K562 (cell line): Measurements from ENCODE around the gene MARCHF9. TPM values are rescaled to one million over a fixed set of nuclear protein-coding genes. Genes with fewer than 3 reads are reported as not detected.
A peak's percentile ranks its signal among the peaks of the same experiment; 100 is the strongest.

ENCODE experiments used
- ATF1 ChIP-seq, 2 experiments: fragments of 450-650 bp in 1 of 2; IDR thresholded peaks; 2 replicates each; pipeline ENCODE4 v1.6.1; 2016; ENCODE audit warnings: missing compliant biosample characterization in 1 of 2, missing genetic modification characterization in 1 of 2
- CREBBP ChIP-seq: IDR thresholded peaks from one replicate; pipeline ENCODE4 v1.6.1; 2012; ENCODE audit warnings: low read depth, mild to moderate bottlenecking, control low read depth, inconsistent platforms, low read length
- CTBP1 ChIP-seq: fragments of 450-650 bp; IDR thresholded peaks from 2 replicates; pipeline ENCODE4 v1.6.1; 2016; ENCODE audit warnings: borderline replicate concordance
- CXXC5 ChIP-seq: fragments of 250-450 bp; sonication (Bioruptor Pico); IDR thresholded peaks from 2 replicates; pipeline ENCODE4 v1.8.0; 2022; ENCODE audit warnings: inconsistent platforms, mild to moderate bottlenecking, moderate library complexity
- DPF2 ChIP-seq: fragments of 450-650 bp; IDR thresholded peaks from 2 replicates; pipeline ENCODE4 v1.6.1; 2016
- FOS ChIP-seq: IDR thresholded peaks from 3 replicates; pipeline ENCODE4 v1.6.1; 2011; ENCODE audit not compliant: insufficient read length; ENCODE audit errors: extremely low read depth
- FOXJ3 ChIP-seq: sonication (generic); formaldehyde crosslinking; IDR thresholded peaks from 2 replicates; pipeline ENCODE4 v1.4.0; 2020; ENCODE audit warnings: mild to moderate bottlenecking, missing genetic modification reagents
- NFE2L1 ChIP-seq: fragments of 450-650 bp; IDR thresholded peaks from 2 replicates; pipeline ENCODE4 v1.6.1; 2016; ENCODE audit warnings: missing genetic modification characterization, low read depth, mild to moderate bottlenecking, missing compliant biosample characterization, moderate library complexity, borderline replicate concordance
- NFRKB ChIP-seq: fragments of 450-650 bp; IDR thresholded peaks from 2 replicates; pipeline ENCODE4 v1.6.1; 2016; ENCODE audit warnings: low read depth
- RB1 ChIP-seq: fragments of 450-650 bp; IDR thresholded peaks from 2 replicates; pipeline ENCODE4 v1.6.1; 2017; ENCODE audit warnings: low read depth, mild to moderate bottlenecking
- RFX7 ChIP-seq: fragments of 250-450 bp; sonication (Bioruptor Pico); IDR thresholded peaks from 2 replicates; pipeline ENCODE4 v1.5.1; 2021; ENCODE audit warnings: mild to moderate bottlenecking
- STAG1 ChIP-seq: sonication (generic); formaldehyde crosslinking; IDR thresholded peaks from 2 replicates; pipeline ENCODE4 v1.5.0; 2020; ENCODE audit warnings: missing genetic modification reagents, borderline replicate concordance
- TAF15 ChIP-seq: fragments of 200-400 bp; formaldehyde crosslinking; IDR thresholded peaks from 2 replicates; pipeline ENCODE4 v1.6.1; 2017; ENCODE audit warnings: mild to moderate bottlenecking, low read depth, low read length, moderate library complexity
- TRIM28 ChIP-seq: fragments of 450-650 bp; IDR thresholded peaks from 2 replicates; pipeline ENCODE4 v1.6.1; 2017
- TSC22D4 ChIP-seq: fragments of 450-650 bp; IDR thresholded peaks from 2 replicates; pipeline ENCODE4 v1.6.1; 2016; ENCODE audit warnings: missing genetic modification characterization, missing biosample characterization, control low read depth
- ZNF146 ChIP-seq: IDR thresholded peaks from one replicate; pipeline ENCODE4 v1.6.1; 2018; ENCODE audit warnings: missing compliant biosample characterization; ENCODE audit not compliant: unreplicated experiment
- ZNF324 ChIP-seq: fragments of 250-450 bp; sonication (Bioruptor Pico); IDR thresholded peaks from 2 replicates; pipeline ENCODE4 v1.4.0; 2020; ENCODE audit warnings: mild to moderate bottlenecking
- ZNF384 ChIP-seq: IDR thresholded peaks from 2 replicates; pipeline ENCODE4 v1.6.1; 2012; ENCODE audit warnings: low read depth, low read length, improper control_type of control experiment
- ZNF431 ChIP-seq: sonication (generic); formaldehyde crosslinking; IDR thresholded peaks from 2 replicates; pipeline ENCODE4 v1.8.0; 2022; ENCODE audit warnings: mild to moderate bottlenecking, missing genetic modification reagents
- ZNF584 ChIP-seq: fragments of 200-800 bp; sonication (Bioruptor generic); IDR thresholded peaks from 2 replicates; pipeline ENCODE4 v1.6.1; 2016; ENCODE audit warnings: low read depth, mild to moderate bottlenecking, missing genetic modification characterization, missing compliant biosample characterization
- ZNF717 ChIP-seq: fragments of 250-450 bp; sonication (Bioruptor Pico); IDR thresholded peaks from 2 replicates; pipeline ENCODE4 v1.5.0; 2021
- polyA plus RNA-seq, 8 experiments: library from polyadenylated mRNA; depleted of rRNA in 4 of 8; stranded (reverse) in 5 of 8; unstranded in 3 of 8; fragments of >200 nt; fragmentation: Nextera tagmentation in 2 of 8; fragmentation: Illumina TruSeq in 1 of 8; extraction: Ambion mirVana in 2 of 8; extraction: Trizol in 1 of 8; gene quantifications; 2 replicates each; pipeline versions ENCODE4 v1.2.1 to v1.2.3, GENCODE V29; 2011 to 2014; ENCODE audit warnings: inconsistent platforms in 1 of 8, missing spikeins in 1 of 8
- total RNA-seq, 7 experiments: library from RNA; depleted of rRNA in 6 of 7; stranded (reverse); fragments of >200 nt in 6 of 7; fragmentation: Illumina TruSeq in 2 of 7; extraction: Trizol in 2 of 7; gene quantifications; 2 replicates each; pipeline versions ENCODE4 v1.2.1 to v1.2.3, GENCODE V29; 2011 to 2021; ENCODE audit warnings: low replicate concordance in 1 of 7
- TF ChIP-seq, protein P1 (sequence below): sonication (generic); formaldehyde crosslinking; IDR thresholded peaks from 2 replicates; pipeline ENCODE4 v1.4.0; 2020; ENCODE audit warnings: mild to moderate bottlenecking, missing genetic modification reagents
- TF ChIP-seq, protein P2 (sequence below): sonication (generic); formaldehyde crosslinking; IDR thresholded peaks from 2 replicates; pipeline ENCODE4 v1.8.1; 2023; ENCODE audit warnings: mild to moderate bottlenecking, missing genetic modification reagents
- TF ChIP-seq, protein P3 (sequence below), 2 experiments: fragments of 450-650 bp in 1 of 2; sonication (generic) in 1 of 2; formaldehyde crosslinking; conservative IDR thresholded peaks; 2 replicates each; pipeline versions ENCODE4 v1.4.0 to v1.8.1; 2020 to 2022; ENCODE audit warnings: mild to moderate bottlenecking in 1 of 2, missing genetic modification reagents in 1 of 2

The MARCHF9 gene
- total and polyA plus RNA-seq, 9 of the 15 experiments (the other 6 are each of a cell fraction or from before 2014, with no cell fraction given): 0.80 to 12.4 (median 6.2) TPM

DNA sequence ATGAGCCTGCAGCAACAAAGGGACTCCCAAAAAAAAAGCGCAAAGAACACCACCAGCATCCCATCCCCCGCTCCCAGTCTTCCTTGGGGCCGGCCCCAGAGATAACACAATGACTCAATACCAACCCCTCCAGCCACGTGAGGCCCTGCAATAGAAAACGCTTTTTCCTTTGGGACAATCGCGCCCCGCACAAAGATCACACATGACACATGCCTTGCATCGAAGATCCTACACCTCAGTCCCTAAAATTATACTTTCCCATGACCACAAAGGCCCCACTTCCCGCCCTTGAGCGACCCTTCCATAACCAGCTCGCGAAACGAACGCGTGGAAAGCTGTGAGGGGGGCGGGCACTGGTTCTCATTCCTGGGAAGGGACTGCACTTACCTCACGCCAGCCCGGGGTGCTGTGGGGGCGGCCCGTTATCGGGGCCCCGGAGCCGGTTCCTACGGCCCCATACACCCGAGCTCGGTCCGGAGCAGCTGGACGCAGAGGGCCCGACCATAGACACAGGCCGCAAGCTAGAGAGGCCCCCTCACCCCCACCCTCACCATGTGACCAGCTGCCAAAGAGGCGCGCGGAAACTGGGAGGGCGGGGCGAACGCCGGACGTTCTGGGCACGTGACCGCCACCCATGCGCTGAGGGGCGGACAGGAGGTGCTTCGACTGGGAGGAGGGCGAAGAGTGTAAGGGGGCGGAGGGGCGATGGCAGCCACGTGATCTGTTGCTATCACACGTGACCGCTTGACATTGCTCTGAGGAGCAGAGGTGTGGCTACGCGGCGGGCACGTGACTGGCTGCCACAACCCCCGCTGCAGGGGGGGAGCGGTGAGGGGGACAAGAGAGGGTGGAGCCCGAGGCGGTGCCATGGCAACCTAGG lies 2.9 kb upstream of the MARCHF9 start, which contains the start of gene CDK4 (continued):
- TF ChIP-seq, protein P1, sequence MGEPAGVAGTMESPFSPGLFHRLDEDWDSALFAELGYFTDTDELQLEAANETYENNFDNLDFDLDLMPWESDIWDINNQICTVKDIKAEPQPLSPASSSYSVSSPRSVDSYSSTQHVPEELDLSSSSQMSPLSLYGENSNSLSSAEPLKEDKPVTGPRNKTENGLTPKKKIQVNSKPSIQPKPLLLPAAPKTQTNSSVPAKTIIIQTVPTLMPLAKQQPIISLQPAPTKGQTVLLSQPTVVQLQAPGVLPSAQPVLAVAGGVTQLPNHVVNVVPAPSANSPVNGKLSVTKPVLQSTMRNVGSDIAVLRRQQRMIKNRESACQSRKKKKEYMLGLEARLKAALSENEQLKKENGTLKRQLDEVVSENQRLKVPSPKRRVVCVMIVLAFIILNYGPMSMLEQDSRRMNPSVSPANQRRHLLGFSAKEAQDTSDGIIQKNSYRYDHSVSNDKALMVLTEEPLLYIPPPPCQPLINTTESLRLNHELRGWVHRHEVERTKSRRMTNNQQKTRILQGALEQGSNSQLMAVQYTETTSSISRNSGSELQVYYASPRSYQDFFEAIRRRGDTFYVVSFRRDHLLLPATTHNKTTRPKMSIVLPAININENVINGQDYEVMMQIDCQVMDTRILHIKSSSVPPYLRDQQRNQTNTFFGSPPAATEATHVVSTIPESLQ (CRISPR knock-in tag): peak; percentile 92
- TF ChIP-seq RB1: peak; percentile 92
- TF ChIP-seq CTBP1: peak; percentile 73; the same call in 1 of the 2 replicates
- no peak for TF ChIP-seq TAF15
- TF ChIP-seq, protein P2, sequence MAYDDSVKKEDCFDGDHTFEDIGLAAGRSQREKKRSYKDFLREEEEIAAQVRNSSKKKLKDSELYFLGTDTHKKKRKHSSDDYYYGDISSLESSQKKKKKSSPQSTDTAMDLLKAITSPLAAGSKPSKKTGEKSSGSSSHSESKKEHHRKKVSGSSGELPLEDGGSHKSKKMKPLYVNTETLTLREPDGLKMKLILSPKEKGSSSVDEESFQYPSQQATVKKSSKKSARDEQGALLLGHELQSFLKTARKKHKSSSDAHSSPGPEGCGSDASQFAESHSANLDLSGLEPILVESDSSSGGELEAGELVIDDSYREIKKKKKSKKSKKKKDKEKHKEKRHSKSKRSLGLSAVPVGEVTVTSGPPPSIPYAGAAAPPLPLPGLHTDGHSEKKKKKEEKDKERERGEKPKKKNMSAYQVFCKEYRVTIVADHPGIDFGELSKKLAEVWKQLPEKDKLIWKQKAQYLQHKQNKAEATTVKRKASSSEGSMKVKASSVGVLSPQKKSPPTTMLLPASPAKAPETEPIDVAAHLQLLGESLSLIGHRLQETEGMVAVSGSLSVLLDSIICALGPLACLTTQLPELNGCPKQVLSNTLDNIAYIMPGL (CRISPR knock-in tag): peak; percentile 80; the same call in 1 of the 2 replicates
- 0 out of 2 replicates have a peak, but pooled peaks have one; percentile 67 for TF ChIP-seq ZNF431 (CRISPR knock-in tag)
- TF ChIP-seq STAG1 (CRISPR knock-in tag): no peak
- TF ChIP-seq FOS: peak; percentile 94
- peak; percentile 81 for TF ChIP-seq ZNF384
- no peak for TF ChIP-seq RFX7 (CRISPR knock-in tag)
- peak; percentile 94 for TF ChIP-seq NFRKB
- TF ChIP-seq ZNF717 (CRISPR knock-in tag): no peak
- no peak for TF ChIP-seq TSC22D4 (tag)
- TF ChIP-seq, protein P3, sequence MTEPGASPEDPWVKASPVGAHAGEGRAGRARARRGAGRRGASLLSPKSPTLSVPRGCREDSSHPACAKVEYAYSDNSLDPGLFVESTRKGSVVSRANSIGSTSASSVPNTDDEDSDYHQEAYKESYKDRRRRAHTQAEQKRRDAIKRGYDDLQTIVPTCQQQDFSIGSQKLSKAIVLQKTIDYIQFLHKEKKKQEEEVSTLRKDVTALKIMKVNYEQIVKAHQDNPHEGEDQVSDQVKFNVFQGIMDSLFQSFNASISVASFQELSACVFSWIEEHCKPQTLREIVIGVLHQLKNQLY (CRISPR knock-in tag; conservative IDR thresholded peaks at IDR 0.05): peak; percentile 79 to 95; a peak in 2 of 4 replicates
- no peak for TF ChIP-seq ZNF146
- TF ChIP-seq CXXC5 (CRISPR knock-in tag): peak; percentile 94
- TF ChIP-seq CREBBP: no peak
- no peak for TF ChIP-seq FOXJ3
- TF ChIP-seq NFE2L1 (tag): no peak
- peak; percentile 87 for TF ChIP-seq DPF2
- TF ChIP-seq TRIM28: no peak
- no peak for TF ChIP-seq ZNF324
- peak; percentile 82; the same call in 1 of the 2 replicates for TF ChIP-seq ZNF584 (CRISPR knock-in tag)
- TF ChIP-seq ATF1 (CRISPR knock-in tag; IDR thresholded peaks at IDR 0.05): no peak
- peak; percentile 93 for TF ChIP-seq ATF1 (tag; IDR thresholded peaks at IDR 0.05)
